Measurements from ENCODE around the gene FGF21.

DNA sequence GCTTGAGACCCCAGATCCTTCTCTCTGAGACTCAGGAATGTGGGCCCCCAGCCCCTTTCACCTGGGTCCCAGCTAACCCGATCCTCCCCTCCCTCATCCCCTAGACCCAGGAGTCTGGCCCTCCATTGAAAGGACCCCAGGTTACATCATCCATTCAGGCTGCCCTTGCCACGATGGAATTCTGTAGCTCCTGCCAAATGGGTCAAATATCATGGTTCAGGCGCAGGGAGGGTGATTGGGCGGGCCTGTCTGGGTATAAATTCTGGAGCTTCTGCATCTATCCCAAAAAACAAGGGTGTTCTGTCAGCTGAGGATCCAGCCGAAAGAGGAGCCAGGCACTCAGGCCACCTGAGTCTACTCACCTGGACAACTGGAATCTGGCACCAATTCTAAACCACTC lies 463 bp downstream of the FGF21 start:
- TF ChIP-seq CREB1 (IDR thresholded peaks at IDR 0.05; ENCODE audit: low read depth) (no peak), NFIC (IDR thresholded peaks at IDR 0.05; ENCODE audit: low read depth, low read length) (no peak), POLR2A (IDR thresholded peaks at IDR 0.05; ENCODE audit: low read depth, low read length) (no peak), RAD21 (IDR thresholded peaks at IDR 0.05; ENCODE audit: insufficient read depth, low read depth, low read length) (no peak)
- TF ChIP-seq, protein P1, sequence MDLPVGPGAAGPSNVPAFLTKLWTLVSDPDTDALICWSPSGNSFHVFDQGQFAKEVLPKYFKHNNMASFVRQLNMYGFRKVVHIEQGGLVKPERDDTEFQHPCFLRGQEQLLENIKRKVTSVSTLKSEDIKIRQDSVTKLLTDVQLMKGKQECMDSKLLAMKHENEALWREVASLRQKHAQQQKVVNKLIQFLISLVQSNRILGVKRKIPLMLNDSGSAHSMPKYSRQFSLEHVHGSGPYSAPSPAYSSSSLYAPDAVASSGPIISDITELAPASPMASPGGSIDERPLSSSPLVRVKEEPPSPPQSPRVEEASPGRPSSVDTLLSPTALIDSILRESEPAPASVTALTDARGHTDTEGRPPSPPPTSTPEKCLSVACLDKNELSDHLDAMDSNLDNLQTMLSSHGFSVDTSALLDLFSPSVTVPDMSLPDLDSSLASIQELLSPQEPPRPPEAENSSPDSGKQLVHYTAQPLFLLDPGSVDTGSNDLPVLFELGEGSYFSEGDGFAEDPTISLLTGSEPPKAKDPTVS (IDR thresholded peaks at IDR 0.05; ENCODE audit: low read depth, low read length) = no peak
- TF ChIP-seq, protein P2, sequence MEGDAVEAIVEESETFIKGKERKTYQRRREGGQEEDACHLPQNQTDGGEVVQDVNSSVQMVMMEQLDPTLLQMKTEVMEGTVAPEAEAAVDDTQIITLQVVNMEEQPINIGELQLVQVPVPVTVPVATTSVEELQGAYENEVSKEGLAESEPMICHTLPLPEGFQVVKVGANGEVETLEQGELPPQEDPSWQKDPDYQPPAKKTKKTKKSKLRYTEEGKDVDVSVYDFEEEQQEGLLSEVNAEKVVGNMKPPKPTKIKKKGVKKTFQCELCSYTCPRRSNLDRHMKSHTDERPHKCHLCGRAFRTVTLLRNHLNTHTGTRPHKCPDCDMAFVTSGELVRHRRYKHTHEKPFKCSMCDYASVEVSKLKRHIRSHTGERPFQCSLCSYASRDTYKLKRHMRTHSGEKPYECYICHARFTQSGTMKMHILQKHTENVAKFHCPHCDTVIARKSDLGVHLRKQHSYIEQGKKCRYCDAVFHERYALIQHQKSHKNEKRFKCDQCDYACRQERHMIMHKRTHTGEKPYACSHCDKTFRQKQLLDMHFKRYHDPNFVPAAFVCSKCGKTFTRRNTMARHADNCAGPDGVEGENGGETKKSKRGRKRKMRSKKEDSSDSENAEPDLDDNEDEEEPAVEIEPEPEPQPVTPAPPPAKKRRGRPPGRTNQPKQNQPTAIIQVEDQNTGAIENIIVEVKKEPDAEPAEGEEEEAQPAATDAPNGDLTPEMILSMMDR (IDR thresholded peaks at IDR 0.05 in 2 of 3, conservative IDR thresholded peaks at IDR 0.05 in 1 of 3; ENCODE audit: control insufficient read depth in 2 of 3, extremely low read depth in 1 of 3, insufficient read depth in 1 of 3, low read depth in 3 of 3, low read length in 3 of 3) = no peak

Measured in GM12878 (cell line).